Activated effector memory CD4-positive, alpha-beta T cell treated with Interleukin-2 at 50 U/mL for 16 hours (primary cell): ENCODE results near the gene PACSIN3.

Source experiments
- DNase-seq: peaks from one replicate; pipeline ENCODE4 v3.0.0-alpha.2; 2020

The PACSIN3 gene

GRCh38 chr11:47152126-47152952 lies 33.9 kb downstream of the PACSIN3 start:
- no peak for DNase-seq

DNA sequence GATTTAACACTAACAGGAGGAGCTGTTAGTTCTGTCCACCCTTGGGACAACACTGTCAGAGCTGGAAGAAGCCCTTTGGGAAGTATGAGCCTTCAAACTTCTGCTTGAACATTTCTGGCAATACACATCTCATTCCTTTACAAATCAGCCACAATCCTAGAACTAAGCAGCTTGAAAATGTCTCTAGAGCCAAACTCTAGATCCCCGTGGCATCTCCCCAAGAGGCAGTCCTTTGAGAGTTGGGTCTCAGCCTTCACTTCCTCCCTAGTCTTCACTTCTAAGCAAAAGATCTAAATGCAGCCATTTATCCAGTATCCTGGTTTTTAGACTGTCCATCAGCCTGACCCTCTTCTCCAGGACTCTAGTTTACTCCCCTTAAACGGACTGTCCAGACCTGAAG lies 36.5 kb downstream of the PACSIN3 start:
- DNase-seq, result no peak

DNA sequence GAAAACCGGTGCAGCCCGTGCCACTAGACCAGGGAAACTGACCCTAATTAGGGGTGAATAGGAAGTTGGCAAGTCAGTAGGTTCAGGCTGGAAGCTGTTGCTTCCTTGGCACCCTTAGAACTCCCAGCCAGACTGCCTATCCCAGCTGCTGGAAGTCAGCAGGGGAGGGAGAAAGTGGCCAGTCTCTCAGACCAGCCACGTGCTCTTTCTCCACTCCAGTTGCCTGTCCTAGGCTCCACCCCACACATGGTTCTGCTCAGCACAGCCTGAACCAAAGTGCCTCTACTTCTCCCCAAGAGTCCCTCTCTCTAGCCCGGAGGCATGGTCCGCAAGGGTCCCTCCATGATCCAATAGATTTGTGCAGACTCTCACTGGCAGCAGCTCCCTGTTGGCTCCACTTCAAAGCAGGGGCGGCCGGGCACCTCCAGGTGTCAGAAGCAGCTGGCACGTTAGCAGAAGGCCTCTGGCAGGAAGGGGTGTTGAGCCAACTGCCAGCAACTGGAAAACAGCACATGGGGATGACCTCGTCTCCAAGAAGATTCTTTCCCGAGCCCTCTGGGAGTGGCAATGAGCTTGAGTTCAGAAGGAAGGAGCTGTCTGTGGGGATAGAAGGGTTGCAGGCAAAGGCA lies 37.2 kb downstream of the PACSIN3 start:
- no peak for DNase-seq

DNA sequence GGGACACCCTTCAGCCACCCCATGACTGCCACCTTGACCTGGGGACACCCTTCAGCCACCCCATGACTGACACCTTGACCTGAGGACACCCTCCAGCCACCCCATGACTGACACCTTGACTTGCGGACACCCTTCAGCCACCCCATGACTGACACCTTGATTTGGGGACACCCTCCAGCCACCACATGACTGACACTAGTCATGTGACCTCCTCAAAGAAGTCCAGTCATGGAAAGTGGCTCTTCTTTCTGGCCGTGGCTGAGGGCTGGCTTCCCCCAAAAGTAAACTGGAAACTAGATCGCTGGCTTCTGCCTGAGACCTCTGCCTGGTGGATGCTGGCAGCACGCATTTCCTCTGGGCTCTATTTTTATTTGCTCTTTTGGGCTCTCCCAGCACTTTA lies 38.0 kb downstream of the PACSIN3 start:
- no peak for DNase-seq

DNA sequence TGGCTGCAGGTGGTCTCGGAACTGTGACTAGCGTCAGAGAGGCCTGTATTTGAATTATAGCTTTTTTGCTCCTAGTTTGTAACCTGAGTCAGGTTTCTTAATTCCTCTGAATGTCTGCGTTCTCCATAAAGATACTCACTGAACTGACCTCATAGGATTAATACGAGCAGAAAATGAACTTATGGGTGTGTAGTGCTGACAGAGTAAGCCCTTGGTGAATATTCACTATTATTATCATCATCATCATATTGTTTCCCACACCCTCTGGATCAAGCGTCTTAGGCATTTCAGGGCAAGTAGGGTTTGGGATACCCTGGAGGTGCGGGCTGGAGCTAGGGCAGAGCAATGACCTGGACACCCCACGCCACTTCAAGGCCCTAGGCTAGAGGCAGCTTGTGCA lies 38.6 kb downstream of the PACSIN3 start:
- no peak for DNase-seq

- no peak for DNase-seq
These were observed 39.0 kb downstream of the PACSIN3 start for GRCh38 chr11:47147250-47147649.

GRCh38 chr11:47144541-47144940 lies 41.7 kb downstream of the PACSIN3 start:
- no peak for DNase-seq

- DNase-seq, result no peak
These were observed 42.9 kb downstream of the PACSIN3 start for GRCh38 chr11:47143322-47143721.

DNA sequence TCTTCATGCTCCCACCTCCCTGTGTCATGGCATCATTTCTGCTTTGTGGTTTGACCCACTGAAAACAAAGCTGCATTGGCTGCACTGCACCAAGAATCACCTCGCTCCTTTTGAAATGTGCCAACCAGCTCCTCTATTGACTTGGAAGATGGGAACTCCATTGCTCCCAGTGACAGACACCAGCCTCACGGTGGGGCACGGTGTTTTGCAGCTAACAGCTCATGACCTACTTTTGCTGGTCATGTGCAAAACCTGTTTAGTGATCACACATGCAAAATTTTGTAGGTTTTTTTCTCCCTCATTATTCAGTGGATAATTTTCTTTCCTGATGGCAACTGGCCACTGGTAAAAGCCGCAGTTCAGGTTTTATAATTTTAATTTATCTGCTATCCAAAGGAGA lies 46.4 kb downstream of the PACSIN3 start:
- DNase-seq, result no peak

- DNase-seq, result no peak
These were observed 48.8 kb downstream of the PACSIN3 start for GRCh38 chr11:47137476-47137875.

DNA sequence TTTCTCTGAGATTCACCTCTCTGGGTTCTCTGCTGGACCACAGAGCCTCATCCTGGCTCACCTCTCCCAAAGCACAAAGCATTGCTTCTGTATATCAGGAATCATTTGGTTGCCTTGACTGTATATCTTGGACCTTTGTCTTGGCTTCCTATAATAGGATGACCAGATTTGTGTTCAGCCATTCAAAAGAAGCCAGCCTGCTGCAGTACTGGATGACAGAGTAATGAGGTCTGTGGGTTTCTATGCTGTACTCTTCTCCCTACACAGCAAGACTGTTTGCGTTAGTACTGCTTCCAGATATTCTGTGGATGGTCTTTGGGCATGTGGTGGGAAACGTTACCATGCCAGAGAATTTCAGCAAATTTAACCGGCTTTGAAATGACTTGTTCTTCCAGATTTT lies 49.3 kb downstream of the PACSIN3 start:
- no peak for DNase-seq

DNA sequence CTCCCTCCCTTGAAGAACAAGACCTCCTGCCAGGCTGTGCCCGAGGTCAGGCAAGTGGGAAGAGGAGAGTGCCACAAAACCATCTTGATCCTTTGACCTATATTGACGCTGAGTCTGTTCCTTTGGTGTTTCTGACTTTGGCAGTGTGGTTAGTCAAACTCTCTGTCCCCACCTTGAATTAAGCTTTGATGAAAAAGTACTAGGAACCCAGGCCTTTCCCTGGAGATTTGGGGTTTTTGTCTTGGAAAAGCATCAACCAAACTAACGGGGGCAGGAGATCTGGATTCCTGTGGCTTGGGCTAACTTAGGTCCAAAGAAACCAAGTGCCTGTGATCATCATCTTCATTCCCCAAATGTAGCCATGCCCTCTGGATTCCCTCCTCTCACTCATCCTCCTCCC lies 49.9 kb downstream of the PACSIN3 start:
- no peak for DNase-seq

- DNase-seq, result no peak
These were observed 53.3 kb downstream of the PACSIN3 start for GRCh38 chr11:47132981-47133380.

DNA sequence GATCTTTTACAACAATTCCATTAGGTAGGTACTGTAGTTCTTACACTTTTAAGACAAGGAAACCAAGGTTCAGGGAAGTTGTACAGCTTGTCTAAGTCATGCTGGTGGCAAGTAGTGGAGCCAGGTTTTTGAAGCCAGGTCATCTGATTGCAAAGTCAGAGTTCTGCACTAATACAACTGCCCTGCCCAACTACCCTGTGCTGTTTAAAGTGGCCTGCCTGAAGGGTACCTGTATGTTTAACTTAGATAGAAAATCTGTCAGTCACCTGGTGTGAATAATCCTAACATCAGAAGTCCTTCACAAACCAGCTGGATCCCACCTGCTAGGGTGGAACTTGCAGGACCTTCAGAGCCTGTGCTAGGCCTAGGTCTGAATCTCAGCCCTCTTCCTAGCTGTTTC lies 53.7 kb downstream of the PACSIN3 start:
- DNase-seq, result no peak

GRCh38 chr11:47131136-47131535 lies 55.1 kb downstream of the PACSIN3 start:
- DNase-seq, result no peak

DNA sequence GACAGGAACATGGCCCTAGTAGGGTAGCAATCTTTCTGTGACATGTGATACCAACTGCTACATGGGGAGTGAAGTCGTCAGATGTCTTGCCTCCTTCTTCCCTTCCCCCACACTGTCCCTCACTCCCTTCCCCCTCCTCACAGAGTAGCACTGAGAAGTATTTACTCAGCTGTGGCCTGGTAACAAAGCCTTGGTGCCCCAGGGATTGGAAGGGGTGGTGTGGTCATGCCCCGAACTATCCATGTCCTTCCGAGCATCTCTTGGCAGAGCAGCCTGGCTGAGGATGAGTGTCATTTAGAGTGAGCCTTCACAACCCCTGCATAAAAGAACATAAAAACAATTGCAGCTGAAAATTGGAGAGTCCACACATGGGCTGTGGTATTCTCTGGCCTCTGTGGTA lies 55.7 kb downstream of the PACSIN3 start:
- DNase-seq, result no peak
